Kidney capillary endothelial cell (primary cell): ENCODE data around the gene APIP.

Experiments used
- DNase-seq: peaks from one replicate; pipeline ENCODE4 v3.0.0-alpha.2; 2018; ENCODE audit warnings: low spot score

The APIP gene

GRCh38 chr11:34887260-34887659 is 28.9 kb downstream of the APIP start:
- no peak for DNase-seq

GRCh38 chr11:34886609-34887008 is 29.6 kb downstream of the APIP start:
- DNase-seq, result no peak

DNA sequence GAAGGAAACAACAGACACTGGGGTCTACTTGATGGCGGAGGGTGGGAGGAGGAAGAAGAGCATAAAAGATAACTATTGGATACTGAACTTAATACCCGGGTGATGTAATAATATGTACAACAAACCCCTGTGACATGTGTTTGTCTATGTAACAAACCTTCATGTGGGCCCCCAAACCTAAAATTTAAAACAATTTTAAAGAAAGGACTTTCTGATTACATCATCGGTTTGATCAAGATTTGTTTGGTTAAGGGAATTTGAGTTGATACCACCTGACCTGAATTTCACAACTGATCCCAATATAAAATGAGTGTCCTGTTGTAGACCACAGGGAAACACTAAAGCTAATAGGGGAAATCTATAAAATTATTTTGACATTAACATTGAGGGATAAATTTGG is 34.3 kb downstream of the APIP start:
- no peak for DNase-seq

- no peak for DNase-seq
Observed at GRCh38 chr11:34877375-34877975, 38.7 kb downstream of the APIP start.

GRCh38 chr11:34874202-34874601 is 42.0 kb downstream of the APIP start:
- no peak for DNase-seq

DNA sequence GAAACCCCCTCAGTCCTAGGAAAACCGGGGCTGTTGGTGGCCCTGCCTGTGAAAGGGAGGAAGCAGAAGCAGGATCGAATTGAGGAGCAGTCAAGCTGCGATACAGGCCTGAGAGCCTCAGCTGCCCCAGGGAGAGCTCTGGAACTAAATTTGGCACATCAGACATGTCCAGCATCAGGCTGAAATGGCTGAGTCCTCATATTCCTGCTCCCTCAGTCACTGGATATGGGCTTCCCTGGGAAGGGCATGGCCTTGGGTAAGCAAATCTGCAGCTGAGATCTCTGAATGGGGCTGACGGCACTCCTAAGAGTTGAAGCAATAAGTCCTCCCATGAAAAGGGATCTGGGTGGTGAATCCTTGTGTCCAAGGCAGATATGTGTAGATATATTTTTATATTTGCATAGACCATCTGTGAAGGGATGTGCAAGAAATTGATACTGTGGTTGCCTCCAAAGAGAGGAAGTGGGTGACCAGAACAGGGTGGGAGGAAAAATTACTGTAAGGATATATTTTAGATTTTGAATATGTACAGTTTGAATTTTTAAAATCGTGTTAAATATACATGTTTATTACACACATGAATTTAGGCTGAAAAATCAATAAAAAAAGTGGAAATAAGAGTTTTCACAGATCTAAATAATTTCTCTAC is 45.5 kb downstream of the APIP start:
- no peak for DNase-seq

- DNase-seq, result no peak
Observed at GRCh38 chr11:34869425-34869824, 46.8 kb downstream of the APIP start.

GRCh38 chr11:34866375-34866774 is 49.8 kb downstream of the APIP start:
- DNase-seq, result no peak

DNA sequence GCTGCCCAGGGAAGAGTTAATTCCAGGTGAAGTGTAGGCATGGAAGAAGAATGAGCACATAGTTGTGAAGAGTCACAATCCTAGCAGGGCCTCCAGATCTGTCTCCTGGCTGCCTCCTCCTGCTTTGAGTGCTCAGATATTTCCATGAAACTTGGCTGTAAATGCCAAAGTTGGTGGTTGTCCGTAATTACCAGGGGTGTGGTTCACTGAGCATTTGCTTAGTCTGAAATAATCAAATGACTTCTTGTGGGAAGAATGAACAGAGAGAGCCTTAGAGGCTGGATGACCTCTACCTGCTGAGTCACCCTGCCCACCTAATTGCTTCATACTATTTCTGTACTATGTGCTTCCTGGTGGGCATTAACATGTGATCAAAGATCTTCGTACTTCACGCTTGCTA is 50.9 kb downstream of the APIP start:
- DNase-seq, result no peak

- no peak for DNase-seq
Observed at GRCh38 chr11:34864424-34864823, 51.8 kb downstream of the APIP start.

- DNase-seq, result no peak
Observed at GRCh38 chr11:34863048-34863447, 53.1 kb downstream of the APIP start.

GRCh38 chr11:34860518-34860917 is 55.7 kb downstream of the APIP start:
- no peak for DNase-seq

GRCh38 chr11:34860034-34860433 is 56.1 kb downstream of the APIP start:
- DNase-seq, result no peak

GRCh38 chr11:34859496-34859895 is 56.7 kb downstream of the APIP start:
- DNase-seq, result no peak

- DNase-seq, result no peak
Observed at GRCh38 chr11:34857463-34857862, 58.7 kb downstream of the APIP start.

GRCh38 chr11:34856251-34856650 is 59.9 kb downstream of the APIP start:
- no peak for DNase-seq

DNA sequence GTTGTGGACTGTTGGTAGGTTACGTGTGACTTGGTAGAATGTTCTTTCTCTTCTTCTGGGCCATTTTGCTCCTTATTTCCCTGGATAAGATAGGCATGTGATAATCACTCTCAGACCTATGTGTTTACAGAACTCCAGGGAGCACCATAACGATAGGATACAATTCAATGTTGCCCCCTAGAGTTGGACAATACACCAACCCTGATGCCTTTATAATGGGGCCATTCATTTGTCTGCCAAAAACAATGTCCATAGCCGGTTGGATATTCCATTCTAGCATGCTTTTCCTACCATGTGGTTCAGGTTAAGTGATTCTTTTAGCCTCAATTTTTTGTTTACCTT is 60.5 kb downstream of the APIP start:
- no peak for DNase-seq

DNA sequence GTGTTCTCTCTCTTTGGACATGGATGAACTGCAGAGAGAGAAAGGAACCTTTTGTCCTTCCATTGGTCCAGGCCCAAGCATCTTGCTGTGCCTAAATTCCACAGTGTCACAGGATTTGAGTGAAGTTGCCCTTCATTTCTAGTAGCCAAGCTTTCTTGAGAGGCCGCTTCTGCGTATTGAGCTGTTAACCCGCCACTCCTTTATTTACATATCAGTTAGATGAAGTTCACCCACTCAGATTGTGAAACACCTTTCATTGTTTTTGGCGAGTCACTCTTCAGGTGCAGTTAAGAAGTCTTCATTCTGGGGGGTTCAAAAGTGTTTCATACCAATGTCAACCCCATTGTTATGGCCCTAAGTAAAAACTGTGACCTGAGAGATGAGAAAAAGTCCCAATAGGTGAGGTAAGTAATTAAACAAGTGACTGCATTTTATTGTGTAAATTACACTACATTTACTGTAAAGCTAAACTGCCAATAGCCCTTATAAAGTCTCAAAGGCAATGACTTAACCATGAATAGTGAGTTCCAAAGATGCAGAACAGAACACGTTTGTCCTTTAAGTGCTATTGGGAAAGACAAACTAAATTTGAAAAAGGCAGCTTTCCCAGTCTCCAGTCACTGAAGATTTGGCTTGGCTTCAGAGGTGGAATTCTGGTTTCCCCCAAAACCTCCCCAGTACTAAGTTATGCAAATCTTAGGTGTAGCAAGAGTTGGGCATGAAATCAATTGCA is 61.0 kb downstream of the APIP start:
- no peak for DNase-seq

- DNase-seq, result no peak
Observed at GRCh38 chr11:34851916-34852315, 64.3 kb downstream of the APIP start.

GRCh38 chr11:34850334-34850733 is 65.8 kb downstream of the APIP start:
- DNase-seq, result no peak

- DNase-seq, result no peak
Observed at GRCh38 chr11:34846467-34846866, 69.7 kb downstream of the APIP start.

DNA sequence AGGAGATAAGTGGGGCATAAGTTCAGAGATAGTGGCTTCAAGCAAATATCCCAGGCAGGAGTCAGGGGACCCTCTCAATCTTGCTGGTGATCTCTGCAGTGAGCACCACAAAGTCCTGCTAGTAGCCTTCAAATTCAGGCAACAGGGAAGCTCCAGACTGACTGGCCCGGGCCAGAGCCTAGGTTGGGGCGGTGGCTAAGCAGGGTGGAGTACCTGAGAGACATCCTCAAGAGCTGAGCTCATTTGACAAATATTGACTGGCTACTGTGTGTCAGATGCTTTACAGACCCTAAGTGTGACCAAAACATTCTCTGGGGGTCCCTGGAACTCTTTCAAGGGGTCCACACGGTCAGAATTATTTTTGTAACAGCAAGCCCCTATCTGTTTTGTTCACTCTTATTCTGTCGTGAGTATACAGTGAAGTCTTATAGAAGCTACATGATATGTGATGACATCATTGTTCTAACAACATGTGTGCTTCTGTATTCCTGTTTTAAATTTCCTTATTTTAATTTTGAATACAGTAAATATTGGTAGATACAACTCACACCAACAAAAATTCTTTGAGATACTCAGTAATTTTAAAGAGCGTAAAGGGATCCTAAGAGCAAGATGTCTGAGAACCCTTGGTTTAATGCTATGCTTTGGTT is 71.6 kb downstream of the APIP start:
- no peak for DNase-seq

GRCh38 chr11:34843271-34843670 is 72.9 kb downstream of the APIP start:
- DNase-seq, result no peak
